Testis (tissue), 2 donors: ENCODE measurements around the gene RGS12.

Experiments used
- POLR2A ChIP-seq: fragments of 450-650 bp; IDR thresholded peaks from one replicate; pipeline ENCODE4 v1.6.1; 2017; ENCODE audit warnings: antibody characterized with exemption, mild to moderate bottlenecking, moderate library complexity
- TF ChIP-seq, protein P1 (sequence below), 3 experiments: fragments of 450-650 bp in 2 of 3; fragments of 200-600 bp in 1 of 3; sonication (generic) in 1 of 3; IDR thresholded peaks; one replicate each; pipeline ENCODE4 v1.5.1; 2016 to 2019; ENCODE audit warnings: antibody characterized with exemption in 3 of 3, mild to moderate bottlenecking in 2 of 3, moderate library complexity in 1 of 3

GRCh38 chr4:3328814-3329663 is 36.2 kb downstream of the RGS12 start:
- TF ChIP-seq, protein P1, sequence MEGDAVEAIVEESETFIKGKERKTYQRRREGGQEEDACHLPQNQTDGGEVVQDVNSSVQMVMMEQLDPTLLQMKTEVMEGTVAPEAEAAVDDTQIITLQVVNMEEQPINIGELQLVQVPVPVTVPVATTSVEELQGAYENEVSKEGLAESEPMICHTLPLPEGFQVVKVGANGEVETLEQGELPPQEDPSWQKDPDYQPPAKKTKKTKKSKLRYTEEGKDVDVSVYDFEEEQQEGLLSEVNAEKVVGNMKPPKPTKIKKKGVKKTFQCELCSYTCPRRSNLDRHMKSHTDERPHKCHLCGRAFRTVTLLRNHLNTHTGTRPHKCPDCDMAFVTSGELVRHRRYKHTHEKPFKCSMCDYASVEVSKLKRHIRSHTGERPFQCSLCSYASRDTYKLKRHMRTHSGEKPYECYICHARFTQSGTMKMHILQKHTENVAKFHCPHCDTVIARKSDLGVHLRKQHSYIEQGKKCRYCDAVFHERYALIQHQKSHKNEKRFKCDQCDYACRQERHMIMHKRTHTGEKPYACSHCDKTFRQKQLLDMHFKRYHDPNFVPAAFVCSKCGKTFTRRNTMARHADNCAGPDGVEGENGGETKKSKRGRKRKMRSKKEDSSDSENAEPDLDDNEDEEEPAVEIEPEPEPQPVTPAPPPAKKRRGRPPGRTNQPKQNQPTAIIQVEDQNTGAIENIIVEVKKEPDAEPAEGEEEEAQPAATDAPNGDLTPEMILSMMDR (IDR thresholded peaks at IDR 0.05), result no peak
- TF ChIP-seq POLR2A, result no peak
